Fibroblast of lung (primary cell): ENCODE results near the gene CELF2. TPM values are rescaled to one million over a fixed set of nuclear protein-coding genes. Genes with fewer than 3 reads are reported as not detected.

Experiments used
- DNase-seq, 2 donors: peaks; one replicate each; pipeline versions ENCODE4 v3.0.0 to v3.0.0-alpha.2; 2010; ENCODE audit warnings: low read depth in 2 of 2
- H2AFZ ChIP-seq: 2 replicates; pipeline ENCODE4 v1.5.1; 2012; ENCODE audit warnings: low read length, control low read depth, inconsistent platforms
- H3K27ac ChIP-seq: 2 replicates; pipeline ENCODE4 v1.5.1; 2011; ENCODE audit warnings: low read length, control low read depth; ENCODE audit not compliant: insufficient read depth
- H3K27me3 ChIP-seq: 2 replicates; pipeline ENCODE4 v1.5.1; 2011; ENCODE audit warnings: mild to moderate bottlenecking, low read length; ENCODE audit not compliant: control insufficient read depth, insufficient read depth
- H3K36me3 ChIP-seq: 2 replicates; pipeline ENCODE4 v1.5.1; 2011; ENCODE audit warnings: low read length; ENCODE audit not compliant: control insufficient read depth, insufficient read depth
- H3K4me1 ChIP-seq: 2 replicates; pipeline ENCODE4 v1.5.1; 2011; ENCODE audit warnings: low read length; ENCODE audit not compliant: control insufficient read depth, insufficient read depth; ENCODE audit errors: extremely low read depth
- H3K4me2 ChIP-seq: 2 replicates; pipeline ENCODE4 v1.5.1; 2011; ENCODE audit warnings: low read length, control low read depth; ENCODE audit not compliant: insufficient read depth; ENCODE audit errors: extremely low read depth
- H3K4me3 ChIP-seq, 4 experiments: fragments of 200-600 bp in 1 of 4; sonication (generic) in 1 of 4; replicated peaks in 1 of 4; 2 replicates each; pipeline ENCODE4 v1.5.1; 2011 to 2016; ENCODE audit warnings: low read length in 4 of 4, low read depth in 3 of 4, mild to moderate bottlenecking in 3 of 4, control low read depth in 2 of 4, inconsistent platforms in 1 of 4, mixed read lengths in 1 of 4; ENCODE audit not compliant: insufficient read depth in 1 of 4; ENCODE audit errors: control extremely low read depth in 1 of 4
- H3K79me2 ChIP-seq: 2 replicates; pipeline ENCODE4 v1.5.1; 2012; ENCODE audit warnings: mild to moderate bottlenecking, low read length, inconsistent platforms; ENCODE audit not compliant: control insufficient read depth, insufficient read depth
- H3K9ac ChIP-seq: 2 replicates; pipeline ENCODE4 v1.5.1; 2011; ENCODE audit warnings: mild to moderate bottlenecking, low read length, control low read depth; ENCODE audit not compliant: insufficient read depth
- H3K9me3 ChIP-seq: 2 replicates; pipeline ENCODE4 v1.5.1; 2012; ENCODE audit warnings: low read depth, low read length; ENCODE audit not compliant: control insufficient read depth, insufficient read depth
- H4K20me1 ChIP-seq: 2 replicates; pipeline ENCODE4 v1.5.1; 2011; ENCODE audit warnings: low read length; ENCODE audit not compliant: control insufficient read depth, insufficient read depth; ENCODE audit errors: extremely low read depth
- EZH2 ChIP-seq: IDR thresholded peaks from 2 replicates; pipeline ENCODE4 v1.5.1; 2012; ENCODE audit warnings: low read length, control low read depth, mild to moderate bottlenecking; ENCODE audit errors: missing control alignments
- polyA minus RNA-seq: library from RNA; depleted of rRNA, polyadenylated mRNA; stranded (reverse); fragments of >200 nt; gene quantifications from 2 replicates; pipeline ENCODE4 v1.2.3, GENCODE V29; 2011; ENCODE audit warnings: low replicate concordance
- polyA plus RNA-seq, 2 donors: library from polyadenylated mRNA; depleted of rRNA in 1 of 2; stranded (reverse) in 1 of 2; unstranded in 1 of 2; fragments of >200 nt; gene quantifications; 2 replicates each; pipeline ENCODE4 v1.2.1, GENCODE V29; 2011 to 2012; ENCODE audit warnings: missing spikeins in 1 of 2
- total RNA-seq: library from RNA; depleted of rRNA; stranded (reverse); fragments of >200 nt; gene quantifications from 2 replicates; pipeline ENCODE4 v1.2.1, GENCODE V29; 2014
- TF ChIP-seq, protein P1 (sequence below), 2 donors: IDR thresholded peaks in 1 of 2; conservative IDR thresholded peaks in 1 of 2; 1 replicate in 1 of 2; 2 replicates in 1 of 2; pipeline ENCODE4 v1.5.1; 2011 to 2012; ENCODE audit warnings: low read length in 2 of 2, control low read depth in 1 of 2, inconsistent platforms in 1 of 2, low read depth in 1 of 2, mild to moderate bottlenecking in 1 of 2

Gene CELF2
- total RNA-seq (18.5 and 25.1 TPM in 2 replicates), polyA plus RNA-seq (16.9 and 43.3 TPM in 2 replicates), polyA minus RNA-seq (15.4 and 51.3 TPM in 2 replicates)
- 11.3 and 23.8 TPM in 2 replicates for polyA plus RNA-seq (2012)

GRCh38 chr10:11017570-11018431 lies at the start of gene CELF2:
Gene CELF2, plus strand, starts transcription at chr10:11017872. Its CDS starts 218 bp downstream, at chr10:11018090.
- H3K4me1 ChIP-seq = no peaks in the 10 kb centered on the region
- H3K36me3 ChIP-seq = no peaks in the 10 kb centered on the region
- DNase-seq = peak in 1 of 2 donors; percentile 23
- TF ChIP-seq, protein P1, sequence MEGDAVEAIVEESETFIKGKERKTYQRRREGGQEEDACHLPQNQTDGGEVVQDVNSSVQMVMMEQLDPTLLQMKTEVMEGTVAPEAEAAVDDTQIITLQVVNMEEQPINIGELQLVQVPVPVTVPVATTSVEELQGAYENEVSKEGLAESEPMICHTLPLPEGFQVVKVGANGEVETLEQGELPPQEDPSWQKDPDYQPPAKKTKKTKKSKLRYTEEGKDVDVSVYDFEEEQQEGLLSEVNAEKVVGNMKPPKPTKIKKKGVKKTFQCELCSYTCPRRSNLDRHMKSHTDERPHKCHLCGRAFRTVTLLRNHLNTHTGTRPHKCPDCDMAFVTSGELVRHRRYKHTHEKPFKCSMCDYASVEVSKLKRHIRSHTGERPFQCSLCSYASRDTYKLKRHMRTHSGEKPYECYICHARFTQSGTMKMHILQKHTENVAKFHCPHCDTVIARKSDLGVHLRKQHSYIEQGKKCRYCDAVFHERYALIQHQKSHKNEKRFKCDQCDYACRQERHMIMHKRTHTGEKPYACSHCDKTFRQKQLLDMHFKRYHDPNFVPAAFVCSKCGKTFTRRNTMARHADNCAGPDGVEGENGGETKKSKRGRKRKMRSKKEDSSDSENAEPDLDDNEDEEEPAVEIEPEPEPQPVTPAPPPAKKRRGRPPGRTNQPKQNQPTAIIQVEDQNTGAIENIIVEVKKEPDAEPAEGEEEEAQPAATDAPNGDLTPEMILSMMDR (conservative IDR thresholded peaks at IDR 0.05 in 1 of 2, IDR thresholded peaks at IDR 0.05 in 1 of 2; ENCODE audit: low read depth in 1 of 2, low read length in 2 of 2) = no peak
- peak; percentile 12 for TF ChIP-seq EZH2
- H3K27ac ChIP-seq = peak within 1 kb of the TSS; percentile 39
- peak within 1 kb of the TSS; percentile 38 to 67 (median 56) for H3K4me3 ChIP-seq
- H4K20me1 ChIP-seq = no peaks in the 10 kb centered on the region
- H3K79me2 ChIP-seq = no peaks in the 10 kb centered on the region
- H3K9me3 ChIP-seq = no peaks in the 10 kb centered on the region
- H3K4me2 ChIP-seq = peak within 1 kb of the TSS; percentile 85
- H3K9ac ChIP-seq = peak within 1 kb of the TSS; percentile 48
- peak within 1 kb of the TSS; percentile 4 for H2AFZ ChIP-seq
- H3K27me3 ChIP-seq = peaks cover 9% of the 10 kb centered on the region

DNA sequence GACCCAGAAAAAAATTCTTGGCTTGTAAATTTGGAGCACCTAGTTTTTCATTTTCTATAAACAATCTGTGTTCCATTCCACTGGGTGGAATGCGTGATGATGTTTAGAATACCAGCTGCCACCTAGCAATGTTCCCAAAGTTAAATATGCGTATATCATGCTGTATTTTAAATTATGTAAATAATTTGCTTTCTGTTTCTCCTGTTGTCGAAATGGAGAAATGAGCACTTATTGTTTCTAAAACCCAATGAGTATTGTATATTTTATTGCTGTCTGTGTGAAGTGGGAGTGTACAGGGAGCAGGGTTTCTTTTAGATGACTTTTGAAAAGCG lies 49.4 kb upstream of the CELF2 start:
- Histone ChIP-seq H2AFZ (no peak overlapping the region), H3K79me2 (no peaks in the 10 kb centered on the region), H3K9me3 (no peaks in the 10 kb centered on the region), H3K4me1 (no peaks in the 10 kb centered on the region), H3K27ac (no peak overlapping the region), H3K9ac (no peak overlapping the region), H3K4me3 (no peak overlapping the region), H3K27me3 (no peaks in the 10 kb centered on the region), H3K4me2 (no peak overlapping the region), H4K20me1 (no peaks in the 10 kb centered on the region), H3K36me3 (no peaks in the 10 kb centered on the region)
- DNase-seq = no peak
- TF ChIP-seq EZH2 = no peak
- TF ChIP-seq, protein P1 (conservative IDR thresholded peaks at IDR 0.05 in 1 of 2, IDR thresholded peaks at IDR 0.05 in 1 of 2; ENCODE audit: low read depth in 1 of 2, low read length in 2 of 2) = no peak

DNA sequence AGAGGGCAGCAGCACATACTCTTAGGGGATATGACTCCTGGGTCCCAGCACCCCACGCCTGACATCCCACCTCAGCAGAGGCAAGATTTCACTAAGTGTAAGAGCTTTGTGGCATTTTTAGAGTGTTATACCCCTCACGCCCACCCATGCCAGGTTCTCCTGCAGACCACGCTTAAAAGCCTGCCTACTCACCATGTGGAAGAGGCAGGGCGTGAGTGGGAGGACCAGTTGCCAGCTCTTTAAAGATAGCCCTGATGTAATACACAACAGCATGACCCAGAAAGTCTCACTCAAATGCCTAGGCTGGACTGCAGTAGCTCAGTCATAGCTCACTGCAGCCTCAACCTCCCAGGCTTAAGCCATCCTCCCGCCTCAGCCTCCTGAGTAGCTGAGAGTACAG lies 44.4 kb upstream of the CELF2 start:
- Histone ChIP-seq H3K4me1 (no peaks in the 10 kb centered on the region), H3K4me3 (no peak overlapping the region), H3K9me3 (no peaks in the 10 kb centered on the region), H3K4me2 (no peak overlapping the region), H3K79me2 (no peaks in the 10 kb centered on the region), H3K27me3 (no peaks in the 10 kb centered on the region), H4K20me1 (no peaks in the 10 kb centered on the region), H3K9ac (no peak overlapping the region), H2AFZ (no peak overlapping the region), H3K36me3 (no peaks in the 10 kb centered on the region), H3K27ac (no peak overlapping the region)
- DNase-seq = no peak
- no peak for TF ChIP-seq EZH2
- TF ChIP-seq, protein P1 (conservative IDR thresholded peaks at IDR 0.05 in 1 of 2, IDR thresholded peaks at IDR 0.05 in 1 of 2; ENCODE audit: low read depth in 1 of 2, low read length in 2 of 2) = no peak
